HepG2 (cell line): ENCODE measurements around the gene C12orf43. TPM values are rescaled to one million over a fixed set of nuclear protein-coding genes. Genes with fewer than 3 reads are reported as not detected.

ENCODE experiments used
- ATAC-seq: fragments of 200-7000 bp; cut with Tn5 transposase; 3 replicates; pipeline ENCODE4 v1.9.1; 2020; ENCODE audit warnings: mild to moderate bottlenecking, moderate library complexity
- BruUV-seq: library from RNA; stranded (reverse); fragments of 400-500 nt; replicated peaks from 2 replicates; lab custom pipeline; 2021; lab: Mats Ljungman, UMichigan
- CTCF ChIA-PET: fragments of 300-600 bp; formaldehyde crosslinking; extraction: SDS; loops from one replicate; lab custom pipeline; 2021; ENCODE audit warnings: low total read pairs, inconsistent platforms, low intra/inter-chr PET ratio; lab: Yijun Ruan, JAX
- POLR2A ChIA-PET: fragments of 350-600 bp; sonication (Branson Sonifier 250); formaldehyde crosslinking; loops from one replicate; lab custom pipeline; 2020; ENCODE audit warnings: antibody characterized with exemption, inconsistent platforms; lab: Yijun Ruan, JAX
- DNase-seq: peaks from one replicate; pipeline ENCODE4 v3.0.0-alpha.2; 2015; ENCODE audit warnings: low spot score
- FAIRE-seq: peaks from 3 replicates; lab custom pipeline; 2011; peaks lifted over from hg19 to GRCh38; lab: Jason Lieb, UNC
- H2AFZ ChIP-seq: one replicate; pipeline ENCODE4 v1.6.1; 2011; ENCODE audit warnings: low read length, inconsistent platforms
- H3K27ac ChIP-seq: fragments of 300-600 bp; 3 replicates; pipeline ENCODE4 v1.8.0; 2011; ENCODE audit warnings: mixed run types, mild to moderate bottlenecking, mixed read lengths, low read length, inconsistent platforms; ENCODE audit not compliant: insufficient read depth; ENCODE audit errors: extremely low read length
- H3K27me3 ChIP-seq, 2 experiments: fragments of 200-600 bp in 1 of 2; 2 replicates in 1 of 2; 3 replicates in 1 of 2; pipeline versions ENCODE4 v1.6.0 to v1.8.0; 2011; ENCODE audit warnings: low read length in 2 of 2, mild to moderate bottlenecking in 2 of 2, moderate library complexity in 2 of 2, inconsistent platforms in 1 of 2; ENCODE audit not compliant: insufficient read depth in 2 of 2, control insufficient read depth in 1 of 2
- H3K36me3 ChIP-seq, 2 experiments: fragments of 200-600 bp in 1 of 2; replicated peaks in 1 of 2; 2 replicates in 1 of 2; 3 replicates in 1 of 2; pipeline versions ENCODE4 v1.5.1 to v1.8.0; 2011; ENCODE audit warnings: low read length in 2 of 2, inconsistent platforms in 1 of 2; ENCODE audit not compliant: insufficient read depth in 2 of 2, control insufficient read depth in 1 of 2
- H3K4me1 ChIP-seq: 2 replicates; pipeline ENCODE4 v1.5.1; 2012; ENCODE audit warnings: low read length, inconsistent platforms; ENCODE audit not compliant: insufficient read depth
- H3K4me2 ChIP-seq: 2 replicates; pipeline ENCODE4 v1.6.0; 2011; ENCODE audit warnings: low read depth, low read length, inconsistent platforms
- H3K4me3 ChIP-seq, 3 experiments: fragments of 200-600 bp in 1 of 3; sonication (generic), shearing (Covaris generic) in 1 of 3; replicated peaks in 1 of 3; 2 replicates each; pipeline ENCODE4 v1.5.1; 2011 to 2016; ENCODE audit warnings: low read length in 3 of 3, inconsistent platforms in 2 of 3, low read depth in 2 of 3, mild to moderate bottlenecking in 2 of 3, control low read depth in 1 of 3, mixed read lengths in 1 of 3; ENCODE audit not compliant: insufficient read depth in 1 of 3
- H3K79me2 ChIP-seq: one replicate; pipeline ENCODE4 v1.6.1; 2011; ENCODE audit warnings: low read length, inconsistent platforms; ENCODE audit not compliant: insufficient read depth
- H3K9ac ChIP-seq: 2 replicates; pipeline ENCODE4 v1.6.0; 2011; ENCODE audit warnings: mild to moderate bottlenecking, low read depth, low read length, inconsistent platforms; ENCODE audit not compliant: insufficient read depth
- H3K9me3 ChIP-seq: 2 replicates; pipeline ENCODE4 v1.5.1; 2012; ENCODE audit warnings: mild to moderate bottlenecking, low read length
- H4K20me1 ChIP-seq: 2 replicates; pipeline ENCODE4 v1.6.0; 2011; ENCODE audit warnings: inconsistent platforms, mild to moderate bottlenecking, low read length, moderate library complexity; ENCODE audit not compliant: insufficient read depth
- DR1 ChIP-seq: sonication (generic); formaldehyde crosslinking; IDR thresholded peaks from 2 replicates; pipeline ENCODE4 v1.8.0; 2021; ENCODE audit warnings: mild to moderate bottlenecking, missing genetic modification reagents, inconsistent platforms
- IRX3 ChIP-seq: sonication (generic); formaldehyde crosslinking; IDR thresholded peaks from 2 replicates; pipeline ENCODE4 v1.8.1; 2023; ENCODE audit warnings: mild to moderate bottlenecking, low read depth, missing genetic modification reagents, borderline replicate concordance
- MIXL1 ChIP-seq: IDR thresholded peaks from 2 replicates; pipeline ENCODE4 v1.6.1; 2016
- SMARCC2 ChIP-seq: fragments of 450-650 bp; IDR thresholded peaks from 2 replicates; pipeline ENCODE4 v1.6.1; 2017; ENCODE audit warnings: antibody characterized with exemption, mild to moderate bottlenecking
- ZNF629 ChIP-seq: sonication (generic); formaldehyde crosslinking; conservative IDR thresholded peaks from 2 replicates; pipeline ENCODE4 v1.5.0; 2020; ENCODE audit warnings: missing genetic modification reagents
- WGBS: methylation state at CpG from one replicate; pipeline ENCODE4 v1.1.6; 2017; ENCODE audit warnings: low lambda C conversion rate; 5-methylcytosine and 5-hydroxymethylcytosine counted together
- in situ Hi-C: cut with HindIII; loops from 2 replicates; pipeline ENCODE4 v1.10.0; 2017; ENCODE audit warnings: low pct_unique_long_range_greater_than_20kb; ENCODE audit not compliant: extremely low pct_ligation_motif_present
- intact Hi-C: fragments of 100-400 bp; cut with micrococcal nuclease; formaldehyde crosslinking; loops from one replicate; pipeline ENCODE4 v1.10.0; 2022; ENCODE audit not compliant: unreplicated experiment
- polyA plus RNA-seq, 8 experiments: library from polyadenylated mRNA; depleted of rRNA in 3 of 8; stranded (reverse) in 7 of 8; unstranded in 1 of 8; fragments of >200 nt; fragmentation: Illumina TruSeq in 4 of 8; extraction: Trizol in 4 of 8; gene quantifications; 2 replicates each; pipeline versions ENCODE4 v1.2.1 to v1.2.3, GENCODE V29; 2011 to 2016; ENCODE audit warnings: low read depth in 4 of 8, missing spikeins in 1 of 8, mixed read lengths in 1 of 8; ENCODE audit not compliant: insufficient read depth in 1 of 8
- total RNA-seq, 5 experiments: library from RNA; depleted of rRNA; stranded (reverse); fragments of >200 nt; fragmentation: Illumina TruSeq; extraction: Trizol; gene quantifications; 2 replicates each; pipeline ENCODE4 v1.2.3, GENCODE V29; 2016; ENCODE audit warnings: low read depth in 1 of 5
- TF ChIP-seq, protein P1 (sequence below): sonication (generic); formaldehyde crosslinking; IDR thresholded peaks from 2 replicates; pipeline ENCODE4 v1.5.1; 2020; ENCODE audit warnings: mild to moderate bottlenecking, missing genetic modification reagents

C12orf43 gene
- total and polyA plus RNA-seq, 2 of the 13 experiments (the other 11 are each of a cell fraction or from before 2014, with no cell fraction given) = 7.9 to 11.1 TPM

DNA sequence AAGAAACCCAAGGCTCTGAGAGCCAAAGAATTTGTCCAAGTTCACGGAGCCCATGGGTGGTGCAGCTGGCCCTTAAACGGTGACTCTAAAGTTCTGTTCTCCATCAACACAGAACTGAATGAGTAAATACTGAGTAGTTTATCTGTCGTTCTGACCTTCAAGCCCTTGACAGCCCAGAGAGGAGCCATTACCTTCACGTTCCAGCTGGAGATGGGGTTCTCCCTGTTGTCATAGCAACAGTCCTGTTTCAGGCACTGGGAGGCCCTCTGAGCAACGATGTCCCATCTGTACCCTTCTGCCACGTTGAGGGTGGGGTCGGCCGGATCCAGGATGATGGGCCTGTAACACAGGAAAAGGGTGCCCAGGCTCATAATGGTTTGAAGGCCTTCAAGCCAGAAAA lies 7.5 kb upstream of the C12orf43 start (continued):
- TF ChIP-seq, protein P1, sequence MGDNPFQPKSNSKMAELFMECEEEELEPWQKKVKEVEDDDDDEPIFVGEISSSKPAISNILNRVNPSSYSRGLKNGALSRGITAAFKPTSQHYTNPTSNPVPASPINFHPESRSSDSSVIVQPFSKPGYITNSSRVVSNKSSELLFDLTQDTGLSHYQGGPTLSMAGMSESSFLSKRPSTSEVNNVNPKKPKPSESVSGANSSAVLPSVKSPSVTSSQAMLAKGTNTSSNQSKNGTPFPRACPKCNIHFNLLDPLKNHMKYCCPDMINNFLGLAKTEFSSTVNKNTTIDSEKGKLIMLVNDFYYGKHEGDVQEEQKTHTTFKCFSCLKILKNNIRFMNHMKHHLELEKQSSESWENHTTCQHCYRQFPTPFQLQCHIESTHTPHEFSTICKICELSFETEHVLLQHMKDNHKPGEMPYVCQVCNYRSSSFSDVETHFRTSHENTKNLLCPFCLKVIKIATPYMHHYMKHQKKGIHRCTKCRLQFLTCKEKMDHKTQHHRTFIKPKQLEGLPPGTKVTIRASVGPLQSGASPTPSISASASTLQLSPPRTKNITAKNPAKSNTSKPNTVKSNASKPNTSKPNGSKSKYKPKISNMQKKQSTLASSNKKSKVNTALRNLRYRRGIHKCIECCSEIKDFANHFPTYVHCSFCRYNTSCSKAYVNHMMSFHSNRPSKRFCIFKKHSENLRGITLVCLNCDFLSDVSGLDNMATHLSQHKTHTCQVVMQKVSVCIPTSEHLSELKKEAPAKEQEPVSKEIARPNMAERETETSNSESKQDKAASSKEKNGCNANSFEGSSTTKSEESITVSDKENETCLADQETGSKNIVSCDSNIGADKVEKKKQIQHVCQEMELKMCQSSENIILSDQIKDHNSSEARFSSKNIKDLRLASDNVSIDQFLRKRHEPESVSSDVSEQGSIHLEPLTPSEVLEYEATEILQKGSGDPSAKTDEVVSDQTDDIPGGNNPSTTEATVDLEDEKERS (CRISPR knock-in tag) = no peak
- no peak for TF ChIP-seq IRX3 (CRISPR knock-in tag)
- no peak for TF ChIP-seq SMARCC2
- TF ChIP-seq MIXL1 (CRISPR knock-in tag) = no peak

DNA sequence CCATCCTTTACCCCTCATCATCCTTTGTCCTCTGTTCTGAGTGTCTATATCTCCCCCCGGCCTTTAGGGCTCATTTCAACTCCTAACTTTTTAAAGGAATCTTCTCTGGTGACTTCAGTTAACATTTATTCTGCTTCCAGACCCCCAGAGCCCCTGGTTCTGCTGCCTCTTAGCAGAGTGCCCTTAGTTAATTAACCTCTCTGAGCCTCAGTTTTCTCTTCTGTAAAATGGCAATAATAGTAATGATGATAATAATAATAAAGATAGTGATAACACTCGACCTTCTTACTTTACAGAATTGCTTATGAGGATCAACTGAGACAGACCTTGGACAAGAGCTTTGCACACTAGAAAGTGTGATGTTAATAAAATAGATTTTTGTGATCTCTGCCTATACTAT lies 6.4 kb upstream of the C12orf43 start:
- POLR2A ChIA-PET = no interaction called here

More for the DNA sequence above, 6.4 kb upstream of the C12orf43 start:
- peaks cover 83% of the 10 kb centered on the region for H3K4me1 ChIP-seq
- H3K27me3 ChIP-seq = no peaks in the 10 kb centered on the region
- no peak overlapping the region for H3K4me3 ChIP-seq
- no peak overlapping the region for H3K9ac ChIP-seq
- FAIRE-seq = no peak
- H3K4me2 ChIP-seq = no peak overlapping the region
- in situ Hi-C loops = no loop called here
- no peaks in the 10 kb centered on the region for H3K9me3 ChIP-seq
- DNase-seq = no peak
- H2AFZ ChIP-seq = no peak overlapping the region
- TF ChIP-seq ZNF629 (CRISPR knock-in tag) (peak; percentile 66), DR1 (CRISPR knock-in tag) (no peak)
- H3K79me2 ChIP-seq = no peaks in the 10 kb centered on the region
- CTCF ChIA-PET = no interaction called here
- no peaks in the 10 kb centered on the region for H4K20me1 ChIP-seq
- no peaks in the 10 kb centered on the region for H3K36me3 ChIP-seq
- ATAC-seq = no peak
- no TSS peak for BruUV-seq
- 4% methylated on average over 2 of the region's 2 CpGs for WGBS
- intact Hi-C loops = no loop called here
- H3K27ac ChIP-seq = no peak overlapping the region
